RWPE1 (cell line): ENCODE measurements around the gene SATL1.

Experiments used
- CTCF ChIA-PET: fragments of 350-600 bp; sonication (Branson Sonifier 250); formaldehyde crosslinking; extraction: SDS; loops from one replicate; lab custom pipeline; 2021; lab: Yijun Ruan, JAX
- POLR2A ChIA-PET: fragments of 400-600 bp; formaldehyde crosslinking; extraction: SDS; loops from one replicate; lab custom pipeline; 2020; ENCODE audit warnings: antibody characterized with exemption; ENCODE audit not compliant: low non-redundant PET; lab: Yijun Ruan, JAX
- DNase-seq: peaks from one replicate; pipeline ENCODE4 v3.0.0; 2012; ENCODE audit warnings: low spot score
- H3K27ac ChIP-seq: fragments of 450-650 bp; 2 replicates; pipeline ENCODE4 v1.5.1; 2017
- TF ChIP-seq, protein P1 (sequence below): fragments of 450-650 bp; conservative IDR thresholded peaks from 2 replicates; pipeline ENCODE4 v1.5.1; 2017; ENCODE audit warnings: low read depth, mild to moderate bottlenecking

SATL1 gene

DNA sequence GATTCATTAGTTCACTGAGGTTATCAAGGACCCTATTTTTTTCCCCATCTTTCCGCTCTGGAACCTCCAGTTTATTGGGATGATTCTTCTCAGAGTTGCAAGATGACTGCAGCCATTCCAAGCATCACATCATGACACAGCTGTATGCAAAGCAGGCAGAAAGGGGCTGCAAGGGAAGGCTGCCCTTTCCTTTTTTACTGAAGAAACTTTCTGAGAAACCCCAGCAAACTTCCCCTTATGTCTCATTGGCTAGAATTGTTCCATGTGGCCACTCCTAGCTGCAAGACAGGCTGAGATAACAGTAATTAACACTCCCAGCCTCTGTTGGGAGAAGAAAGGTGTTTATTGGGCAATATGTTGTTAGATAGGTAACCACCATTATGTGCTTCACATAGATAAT lies 102.6 kb downstream of the SATL1 start:
- CTCF ChIA-PET, result no interaction called here
- POLR2A ChIA-PET, result no interaction called here
- DNase-seq, result no peak
- TF ChIP-seq, protein P1, sequence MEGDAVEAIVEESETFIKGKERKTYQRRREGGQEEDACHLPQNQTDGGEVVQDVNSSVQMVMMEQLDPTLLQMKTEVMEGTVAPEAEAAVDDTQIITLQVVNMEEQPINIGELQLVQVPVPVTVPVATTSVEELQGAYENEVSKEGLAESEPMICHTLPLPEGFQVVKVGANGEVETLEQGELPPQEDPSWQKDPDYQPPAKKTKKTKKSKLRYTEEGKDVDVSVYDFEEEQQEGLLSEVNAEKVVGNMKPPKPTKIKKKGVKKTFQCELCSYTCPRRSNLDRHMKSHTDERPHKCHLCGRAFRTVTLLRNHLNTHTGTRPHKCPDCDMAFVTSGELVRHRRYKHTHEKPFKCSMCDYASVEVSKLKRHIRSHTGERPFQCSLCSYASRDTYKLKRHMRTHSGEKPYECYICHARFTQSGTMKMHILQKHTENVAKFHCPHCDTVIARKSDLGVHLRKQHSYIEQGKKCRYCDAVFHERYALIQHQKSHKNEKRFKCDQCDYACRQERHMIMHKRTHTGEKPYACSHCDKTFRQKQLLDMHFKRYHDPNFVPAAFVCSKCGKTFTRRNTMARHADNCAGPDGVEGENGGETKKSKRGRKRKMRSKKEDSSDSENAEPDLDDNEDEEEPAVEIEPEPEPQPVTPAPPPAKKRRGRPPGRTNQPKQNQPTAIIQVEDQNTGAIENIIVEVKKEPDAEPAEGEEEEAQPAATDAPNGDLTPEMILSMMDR, result no peak
- H3K27ac ChIP-seq, result no peak overlapping the region

DNA sequence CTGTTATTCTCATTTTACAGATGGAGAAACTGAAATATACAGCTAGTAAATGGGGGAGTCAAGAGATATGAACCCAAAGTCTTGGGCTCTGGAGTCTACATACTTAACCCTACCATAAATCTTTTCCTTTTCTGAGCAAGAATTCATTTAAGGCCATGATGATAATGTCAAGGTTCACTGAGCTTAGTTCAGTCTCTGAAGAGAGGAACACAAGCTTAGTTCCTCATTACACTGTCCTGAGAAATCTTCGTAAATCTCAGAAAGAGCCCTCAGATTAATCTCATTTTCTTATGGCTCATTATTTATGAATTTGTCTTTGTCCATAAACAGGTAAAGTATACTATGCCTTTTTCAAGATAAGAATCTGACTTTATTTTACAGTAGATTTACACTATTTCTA lies 104.2 kb downstream of the SATL1 start:
- DNase-seq, result no peak
- TF ChIP-seq, protein P1, result no peak
- ChIA-PET POLR2A (no interaction called here), CTCF (interaction anchor here (0.6 kb wide), 1 partner anchor 878 kb away, joined by 5 read pairs; no protein-coding TSS in a partner anchor)
- no peak overlapping the region for H3K27ac ChIP-seq

DNA sequence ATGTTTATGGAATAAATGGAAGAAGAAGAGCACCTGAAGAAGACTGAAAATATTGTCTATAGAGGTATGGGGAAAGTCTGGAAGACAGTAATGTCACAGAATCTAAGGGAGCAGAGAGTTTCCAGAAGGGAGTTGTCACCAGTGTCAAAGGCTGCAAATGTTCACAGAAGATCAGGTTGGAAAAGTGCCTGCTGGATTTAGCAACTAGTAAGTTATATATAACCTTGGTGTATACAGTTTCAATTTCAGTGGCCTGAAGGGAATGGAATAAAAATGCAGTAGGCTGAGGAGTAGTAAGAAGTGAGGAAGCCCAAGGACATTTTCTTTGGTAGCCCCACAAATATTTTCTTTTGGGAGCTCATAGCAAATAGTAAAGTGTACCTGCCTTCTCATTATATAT lies 107.2 kb downstream of the SATL1 start:
- ChIA-PET CTCF (no interaction called here), POLR2A (no interaction called here)
- H3K27ac ChIP-seq, result no peak overlapping the region
- no peak for DNase-seq
- TF ChIP-seq, protein P1, result no peak

DNA sequence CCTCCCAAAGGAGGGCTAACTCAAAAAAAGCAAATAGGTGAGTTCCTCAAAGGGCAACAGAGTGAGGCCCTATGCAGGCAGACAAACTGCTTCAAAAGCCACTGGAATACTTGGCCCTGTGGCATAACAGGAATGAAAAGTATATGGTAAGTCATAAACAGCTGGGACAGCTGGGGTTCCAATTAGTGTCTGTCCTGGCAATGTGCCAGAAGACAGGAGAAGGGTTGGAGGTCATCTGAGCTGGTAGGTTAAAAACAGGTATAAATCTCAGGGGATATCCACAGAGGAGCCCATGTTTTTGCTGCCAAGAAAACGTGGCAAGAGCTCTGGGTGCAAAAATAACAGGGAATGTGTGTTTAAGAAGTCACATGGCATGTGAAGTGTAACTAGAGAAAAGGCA lies 128.3 kb downstream of the SATL1 start:
- TF ChIP-seq, protein P1, result no peak
- POLR2A ChIA-PET, result no interaction called here
- CTCF ChIA-PET, result no interaction called here
- DNase-seq, result no peak
- H3K27ac ChIP-seq, result no peak overlapping the region

DNA sequence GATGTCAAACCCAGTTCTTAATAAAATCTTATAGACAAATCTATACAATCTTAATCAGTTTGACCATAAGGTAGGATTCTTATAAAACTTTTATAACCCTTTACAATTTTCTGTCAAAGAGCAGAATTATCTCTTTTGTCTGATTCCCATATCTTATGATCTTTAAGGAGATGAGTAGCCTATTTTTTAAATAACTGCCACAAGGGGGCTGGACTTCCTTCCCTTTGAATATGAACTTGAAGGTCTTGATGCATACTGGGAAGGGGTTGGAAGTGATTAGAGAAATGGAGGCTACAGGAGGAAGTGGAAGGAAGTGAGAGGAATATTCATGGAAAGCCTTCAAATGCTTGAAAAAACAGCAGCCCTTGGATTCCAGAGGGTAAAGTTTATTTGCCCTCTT lies 128.8 kb downstream of the SATL1 start:
- POLR2A ChIA-PET, result no interaction called here
- TF ChIP-seq, protein P1, result no peak
- DNase-seq, result no peak
- no peak overlapping the region for H3K27ac ChIP-seq
- CTCF ChIA-PET, result no interaction called here

DNA sequence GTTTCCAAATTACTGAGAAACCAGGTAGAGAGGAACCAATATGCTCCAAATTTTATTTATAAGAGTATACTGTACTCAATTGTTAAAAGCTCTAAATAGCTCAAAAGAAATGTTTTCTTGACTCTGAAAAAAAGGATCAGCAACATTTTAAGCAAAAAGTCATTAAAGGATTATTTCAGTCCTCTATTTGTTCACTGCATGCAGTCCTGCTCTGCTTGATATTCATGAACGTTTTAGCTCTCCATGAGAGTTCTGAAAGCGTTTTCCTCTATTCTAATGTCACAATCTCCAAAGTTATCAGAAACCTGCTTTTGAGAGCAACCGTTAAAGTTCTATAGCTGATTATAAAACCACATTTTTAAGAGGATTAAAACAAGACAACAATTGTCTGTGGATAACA lies 129.4 kb downstream of the SATL1 start:
- ChIA-PET POLR2A (no interaction called here), CTCF (interaction anchor here (0.7 kb wide), 1 partner anchor 679 kb away, joined by 4 read pairs; no protein-coding TSS in a partner anchor)
- no peak for DNase-seq
- H3K27ac ChIP-seq, result no peak overlapping the region
- TF ChIP-seq, protein P1, result no peak

DNA sequence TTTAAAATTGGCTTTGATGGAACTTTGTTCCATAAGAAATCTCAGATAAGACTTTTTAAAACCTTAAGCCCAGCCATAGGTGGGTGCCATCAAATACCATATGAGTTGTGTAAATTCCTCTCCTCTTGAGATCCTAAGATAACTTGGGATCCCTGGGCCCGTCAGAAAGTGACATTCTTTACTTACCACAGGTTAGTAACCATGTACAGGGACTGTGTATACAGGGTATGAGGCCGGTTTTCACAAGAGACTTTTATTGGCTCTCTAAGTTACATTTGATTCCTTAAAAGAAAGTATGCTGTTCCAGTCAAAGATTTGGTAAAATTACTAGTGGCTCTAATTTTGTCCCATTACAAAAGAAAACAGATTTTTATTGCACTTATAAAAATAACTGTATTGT lies 129.8 kb downstream of the SATL1 start:
- H3K27ac ChIP-seq, result no peak overlapping the region
- ChIA-PET POLR2A (no interaction called here), CTCF (interaction anchor here (0.7 kb wide), 2 partner anchors 24 to 679 kb away, joined by 3 to 4 read pairs; no protein-coding TSS in a partner anchor)
- TF ChIP-seq, protein P1, result no peak
- no peak for DNase-seq
